GM12892 (cell line): ENCODE data around the gene DTD2.

Source experiments
- POLR2A ChIP-seq: IDR thresholded peaks from 2 replicates; pipeline ENCODE4 v1.6.1; 2011; ENCODE audit warnings: low read depth, low read length, control low read depth
- POLR2AphosphoS5 ChIP-seq: IDR thresholded peaks from 2 replicates; pipeline ENCODE4 v1.6.1; 2011; ENCODE audit warnings: low read depth, low read length, control low read depth
- TAF1 ChIP-seq: IDR thresholded peaks from 2 replicates; pipeline ENCODE4 v1.6.1; 2011; ENCODE audit warnings: low read depth, mild to moderate bottlenecking, control low read depth, low read length, borderline replicate concordance

DNA sequence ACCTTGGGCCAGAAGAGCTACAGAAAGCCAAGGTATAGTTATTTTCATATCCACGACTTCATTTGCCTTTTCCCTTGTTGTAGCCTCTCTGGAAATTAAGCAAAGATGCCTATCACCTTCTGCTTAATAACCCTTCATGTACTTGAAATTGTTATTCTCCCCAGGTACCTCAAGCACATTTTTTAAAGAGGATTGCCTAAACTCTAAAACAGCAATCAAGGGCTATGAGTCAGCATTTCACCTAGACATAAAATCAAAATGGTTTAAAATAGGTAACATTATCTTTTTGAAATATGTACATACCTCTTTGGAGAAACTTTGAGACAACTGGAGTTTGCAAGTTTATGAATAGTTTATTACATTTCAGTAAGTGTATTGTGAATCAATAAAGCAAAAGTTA, 11.6 kb downstream of the DTD2 start:
- TF ChIP-seq POLR2A = no peak
- no peak for TF ChIP-seq POLR2AphosphoS5
- TF ChIP-seq TAF1 = no peak
